ENCODE measurements around the gene OVAAL. TPM values are rescaled to one million over a fixed set of nuclear protein-coding genes. Genes with fewer than 3 reads are reported as not detected.

The OVAAL gene
- total and polyA plus RNA-seq, 2 donors (not counting 3 experiments of a cell fraction or from before 2014, with no cell fraction given) = 0.04 TPM; not detected in 1

DNA sequence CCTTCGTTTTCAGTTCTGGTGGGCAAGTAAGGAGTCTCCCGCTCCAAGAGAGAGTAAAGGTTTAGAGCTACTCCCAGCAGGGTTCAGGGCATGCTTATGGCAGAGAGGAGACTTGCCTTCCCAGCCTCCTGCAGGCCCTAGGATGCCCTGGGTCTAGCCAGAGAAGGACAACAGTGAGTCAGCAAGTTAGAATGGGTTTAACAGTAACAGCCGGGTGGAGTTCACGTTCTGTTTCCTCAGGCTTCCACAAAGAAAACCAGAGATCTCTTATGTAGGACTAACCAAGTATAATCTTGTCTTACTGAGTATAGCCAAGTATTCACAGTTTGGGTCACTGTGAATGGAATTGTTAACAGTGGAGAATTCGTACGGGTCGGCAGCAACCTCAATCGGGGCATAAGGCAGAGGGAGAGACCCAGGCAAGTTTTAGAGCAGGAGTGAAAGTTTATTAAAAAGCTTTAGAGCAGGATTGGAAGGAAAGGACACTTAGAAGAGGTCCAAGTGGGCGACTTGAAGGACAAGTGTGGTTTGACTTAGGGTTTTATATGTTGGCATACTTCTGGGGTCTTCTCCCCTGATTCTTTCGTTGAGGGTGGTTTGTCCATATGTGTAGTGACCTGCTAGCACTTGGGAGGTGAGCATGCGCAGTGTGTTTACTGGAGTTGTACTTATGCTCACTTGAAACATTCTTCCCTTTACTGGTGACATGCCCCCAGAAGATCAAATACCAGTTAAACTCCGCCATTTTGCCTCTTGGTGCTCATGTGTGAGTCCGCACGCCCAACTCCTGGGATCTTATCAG, 4.5 kb downstream of the OVAAL start:
- peak; percentile 65 for DNase-seq (ENCODE audit: low read depth, low spot score)
- CTCF ChIA-PET = interaction anchor here (0.9 kb wide), 1 partner anchor 12 kb away, joined by 3 read pairs; no protein-coding TSS in a partner anchor
- peaks cover 0 to 4% of the 10 kb centered on the region in 2 experiments for H3K27me3 ChIP-seq (ENCODE audit: control insufficient read depth in 2 of 2, insufficient read depth in 2 of 2, low read length in 2 of 2)
- no peaks in the 10 kb centered on the region for H3K36me3 ChIP-seq (ENCODE audit: control insufficient read depth in 2 of 2, extremely low read depth in 1 of 2, insufficient read depth in 2 of 2, low read length in 2 of 2)
- H3K9me1 ChIP-seq (replicated peaks; ENCODE audit: control insufficient read depth, extremely low read depth, insufficient read depth, low read length) = no peaks in the 10 kb centered on the region
- no peak overlapping the region for H3K4me3 ChIP-seq (replicated peaks in 1 of 3; ENCODE audit: insufficient read depth in 1 of 3, low read depth in 1 of 3, low read length in 3 of 3)
- no peaks in the 10 kb centered on the region for H4K20me1 ChIP-seq (replicated peaks; ENCODE audit: control insufficient read depth, extremely low read depth, insufficient read depth, low read length)
- no TSS peak for BruUV-seq (replicated peaks)
- dilution Hi-C loops (cut with MboI; ENCODE audit: extremely low pct_ligation_motif_present, low sequenced_read_pairs) = no loop called here
- no peak overlapping the region for H3K4me2 ChIP-seq (ENCODE audit: insufficient read depth, low read length)
- POLR2A ChIA-PET = no interaction called here
- TF ChIP-seq MYC (IDR thresholded peaks at IDR 0.05; ENCODE audit: low read depth, low read length) (no peak), FOS (IDR thresholded peaks at IDR 0.05; ENCODE audit: borderline replicate concordance, insufficient read depth, low read length) (no peak), EZH2 (IDR thresholded peaks at IDR 0.05; ENCODE audit: borderline replicate concordance, low read depth, low read length, severe bottlenecking) (no peak), JUN (IDR thresholded peaks at IDR 0.05; ENCODE audit: borderline replicate concordance, insufficient read depth, insufficient read length, low read depth) (no peak), POLR2AphosphoS5 (IDR thresholded peaks at IDR 0.05; ENCODE audit: insufficient read depth, low read depth, low read length) (no peak), POLR2A (IDR thresholded peaks at IDR 0.05; ENCODE audit: low read depth, low read length) (no peak)
- TF ChIP-seq, protein P1, sequence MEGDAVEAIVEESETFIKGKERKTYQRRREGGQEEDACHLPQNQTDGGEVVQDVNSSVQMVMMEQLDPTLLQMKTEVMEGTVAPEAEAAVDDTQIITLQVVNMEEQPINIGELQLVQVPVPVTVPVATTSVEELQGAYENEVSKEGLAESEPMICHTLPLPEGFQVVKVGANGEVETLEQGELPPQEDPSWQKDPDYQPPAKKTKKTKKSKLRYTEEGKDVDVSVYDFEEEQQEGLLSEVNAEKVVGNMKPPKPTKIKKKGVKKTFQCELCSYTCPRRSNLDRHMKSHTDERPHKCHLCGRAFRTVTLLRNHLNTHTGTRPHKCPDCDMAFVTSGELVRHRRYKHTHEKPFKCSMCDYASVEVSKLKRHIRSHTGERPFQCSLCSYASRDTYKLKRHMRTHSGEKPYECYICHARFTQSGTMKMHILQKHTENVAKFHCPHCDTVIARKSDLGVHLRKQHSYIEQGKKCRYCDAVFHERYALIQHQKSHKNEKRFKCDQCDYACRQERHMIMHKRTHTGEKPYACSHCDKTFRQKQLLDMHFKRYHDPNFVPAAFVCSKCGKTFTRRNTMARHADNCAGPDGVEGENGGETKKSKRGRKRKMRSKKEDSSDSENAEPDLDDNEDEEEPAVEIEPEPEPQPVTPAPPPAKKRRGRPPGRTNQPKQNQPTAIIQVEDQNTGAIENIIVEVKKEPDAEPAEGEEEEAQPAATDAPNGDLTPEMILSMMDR (IDR thresholded peaks at IDR 0.05; ENCODE audit: extremely low read depth in 1 of 2, insufficient read depth in 1 of 2, low read depth in 1 of 2, low read length in 2 of 2) = no peak
- TF ChIP-seq, protein P2, sequence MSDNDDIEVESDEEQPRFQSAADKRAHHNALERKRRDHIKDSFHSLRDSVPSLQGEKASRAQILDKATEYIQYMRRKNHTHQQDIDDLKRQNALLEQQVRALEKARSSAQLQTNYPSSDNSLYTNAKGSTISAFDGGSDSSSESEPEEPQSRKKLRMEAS (IDR thresholded peaks at IDR 0.05; ENCODE audit: insufficient read depth, insufficient read length) = no peak
- H3K9me3 ChIP-seq (replicated peaks; ENCODE audit: control insufficient read depth, insufficient read depth, low read length) = no peaks in the 10 kb centered on the region
- no peak overlapping the region for H3K9ac ChIP-seq (replicated peaks; ENCODE audit: extremely low read depth, insufficient read depth, low read length)
- intact Hi-C loops (cut with micrococcal nuclease) = no loop called here
- H3K4me1 ChIP-seq (ENCODE audit: control insufficient read depth, extremely low read depth, insufficient read depth, low read length) = peaks cover 12% of the 10 kb centered on the region
- peak; percentile 84 for FAIRE-seq
- H3K79me2 ChIP-seq (ENCODE audit: control insufficient read depth, insufficient read depth, low read length) = no peaks in the 10 kb centered on the region
- H2AFZ ChIP-seq (ENCODE audit: low read depth, low read length) = peak overlapping the region; percentile 66
- no peak overlapping the region for H3K27ac ChIP-seq (ENCODE audit: insufficient read depth, low read depth, low read length)
